ENCODE measurements around the gene HNRNPUL1.

Gene HNRNPUL1

DNA sequence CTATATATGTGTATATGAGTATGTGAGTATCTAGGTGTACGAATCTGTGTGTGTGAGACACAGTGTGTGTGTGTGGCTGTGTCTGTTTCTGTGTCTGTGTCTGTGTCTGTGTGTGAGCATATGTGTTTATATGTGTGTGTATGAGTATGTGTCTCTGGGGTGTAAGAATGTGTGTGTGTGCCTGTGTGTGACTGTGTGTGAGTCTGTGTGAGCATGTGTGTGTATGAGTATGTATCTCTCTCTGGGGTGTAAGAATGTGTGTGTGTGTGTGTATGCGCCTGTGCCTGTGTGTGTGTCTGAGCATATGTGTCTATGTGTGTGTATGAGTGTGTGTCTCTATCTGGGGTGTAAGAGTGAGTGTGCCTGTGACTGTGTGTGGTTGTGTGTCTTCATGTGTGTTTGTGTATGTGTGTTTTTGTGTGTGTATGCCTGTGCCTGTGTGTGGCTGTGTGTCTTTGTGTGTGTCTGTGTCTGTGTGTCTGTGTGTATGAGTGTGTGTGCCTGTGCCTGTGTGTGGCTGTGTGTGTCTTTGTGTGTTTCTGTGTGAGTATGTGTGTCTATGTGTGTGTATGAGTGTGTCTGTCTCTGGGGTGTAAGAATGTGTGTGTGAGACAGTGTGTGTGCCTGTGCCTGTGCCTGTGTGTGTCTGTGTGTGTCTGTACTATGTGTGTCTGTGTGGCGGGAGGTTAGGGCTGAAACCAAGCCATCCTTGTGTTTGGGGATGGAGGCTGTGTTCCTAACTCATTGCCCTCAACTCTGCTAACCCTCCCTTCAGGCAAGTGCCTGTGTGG is 33.9 kb upstream of the HNRNPUL1 start:
- H3K27me3 ChIP-seq (replicated peaks; ENCODE audit: control insufficient read depth, insufficient read depth, low read length) = peaks cover 2% of the 10 kb centered on the region; the same call in 1 of the 2 replicates
- H3K36me3 ChIP-seq (ENCODE audit: control insufficient read depth, insufficient read depth, low read length) = no peaks in the 10 kb centered on the region
- no peak for TF ChIP-seq CTCF (IDR thresholded peaks at IDR 0.05; ENCODE audit: insufficient read depth, low read length, poor library complexity, severe bottlenecking)
- no peak overlapping the region for H3K4me3 ChIP-seq (replicated peaks; ENCODE audit: low read depth, low read length)
- no peak for DNase-seq (ENCODE audit: extremely low read depth, insufficient read length)

GRCh38 chr19:41232686-41233085 is 31.5 kb upstream of the HNRNPUL1 start:
- no peak for DNase-seq (ENCODE audit: extremely low read depth, insufficient read length)
- Histone ChIP-seq H3K4me3 (replicated peaks; ENCODE audit: low read depth, low read length) (no peak overlapping the region), H3K27me3 (replicated peaks; ENCODE audit: control insufficient read depth, insufficient read depth, low read length) (no peaks in the 10 kb centered on the region), H3K36me3 (ENCODE audit: control insufficient read depth, insufficient read depth, low read length) (no peaks in the 10 kb centered on the region)
- TF ChIP-seq CTCF (IDR thresholded peaks at IDR 0.05; ENCODE audit: insufficient read depth, low read length, poor library complexity, severe bottlenecking) = no peak

DNA sequence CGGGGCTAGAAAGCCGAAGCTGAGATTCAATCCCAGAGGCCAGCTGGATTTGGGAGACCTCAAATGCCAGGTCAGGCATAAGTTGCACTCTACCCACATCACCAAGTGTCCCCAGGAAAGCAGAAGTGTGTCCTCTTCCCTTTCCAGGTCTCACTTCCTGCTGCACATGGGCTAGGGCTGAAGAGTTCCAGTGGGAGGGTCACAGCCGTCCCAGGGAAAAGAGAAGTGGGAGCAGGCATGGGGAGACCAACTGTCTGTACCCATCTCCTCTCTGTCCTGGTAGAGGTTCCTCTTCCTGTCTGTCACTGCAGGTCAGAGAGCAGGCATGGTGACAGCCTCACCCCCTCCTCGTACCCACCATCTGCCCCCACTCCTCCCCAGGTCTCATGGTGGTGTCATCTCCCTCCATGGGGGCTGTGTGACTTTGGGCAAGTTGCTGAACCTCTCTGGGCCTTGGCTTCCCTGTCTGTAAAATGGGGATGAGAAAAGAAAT is 30.4 kb upstream of the HNRNPUL1 start:
- Histone ChIP-seq H3K27me3 (replicated peaks; ENCODE audit: control insufficient read depth, insufficient read depth, low read length) (no peaks in the 10 kb centered on the region), H3K4me3 (replicated peaks; ENCODE audit: low read depth, low read length) (no peak overlapping the region), H3K36me3 (ENCODE audit: control insufficient read depth, insufficient read depth, low read length) (no peaks in the 10 kb centered on the region)
- TF ChIP-seq CTCF (IDR thresholded peaks at IDR 0.05; ENCODE audit: insufficient read depth, low read length, poor library complexity, severe bottlenecking) = no peak
- DNase-seq (ENCODE audit: extremely low read depth, insufficient read length) = no peak

DNA sequence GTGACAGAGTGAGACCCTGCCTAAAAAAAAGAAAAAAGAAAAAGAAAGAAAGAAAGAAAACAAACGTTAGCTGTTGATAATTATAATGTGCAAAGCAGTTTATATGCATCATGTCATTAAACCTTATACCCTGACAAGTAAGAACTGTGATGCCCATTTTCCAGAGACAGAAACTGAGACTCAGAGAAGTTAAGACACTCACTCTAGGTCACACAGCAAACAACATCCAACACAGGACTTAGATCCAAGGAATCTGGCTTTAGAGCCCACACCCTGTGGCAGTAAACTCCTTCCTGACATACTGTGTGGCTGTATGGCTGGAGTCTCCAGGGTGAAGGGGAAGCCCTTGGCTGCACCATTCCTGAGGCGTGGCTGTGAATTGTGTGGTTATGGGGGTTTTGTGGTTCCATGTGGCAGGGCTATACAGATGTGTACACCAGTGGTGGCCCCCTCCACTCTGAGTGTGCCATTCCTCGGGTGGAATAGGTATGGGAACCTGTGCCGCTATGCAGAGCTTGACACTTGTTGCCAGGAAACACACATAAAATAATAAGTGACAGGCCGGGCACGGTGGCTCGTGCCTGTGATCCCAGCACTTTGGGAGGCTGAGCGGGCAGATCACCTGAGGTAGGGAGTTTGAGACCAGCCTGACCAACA is 29.5 kb upstream of the HNRNPUL1 start:
- H3K4me3 ChIP-seq (replicated peaks; ENCODE audit: low read depth, low read length) = no peak overlapping the region
- no peak for DNase-seq (ENCODE audit: extremely low read depth, insufficient read length)
- no peaks in the 10 kb centered on the region for H3K36me3 ChIP-seq (ENCODE audit: control insufficient read depth, insufficient read depth, low read length)
- H3K27me3 ChIP-seq (replicated peaks; ENCODE audit: control insufficient read depth, insufficient read depth, low read length) = no peaks in the 10 kb centered on the region
- no peak for TF ChIP-seq CTCF (IDR thresholded peaks at IDR 0.05; ENCODE audit: insufficient read depth, low read length, poor library complexity, severe bottlenecking)

DNA sequence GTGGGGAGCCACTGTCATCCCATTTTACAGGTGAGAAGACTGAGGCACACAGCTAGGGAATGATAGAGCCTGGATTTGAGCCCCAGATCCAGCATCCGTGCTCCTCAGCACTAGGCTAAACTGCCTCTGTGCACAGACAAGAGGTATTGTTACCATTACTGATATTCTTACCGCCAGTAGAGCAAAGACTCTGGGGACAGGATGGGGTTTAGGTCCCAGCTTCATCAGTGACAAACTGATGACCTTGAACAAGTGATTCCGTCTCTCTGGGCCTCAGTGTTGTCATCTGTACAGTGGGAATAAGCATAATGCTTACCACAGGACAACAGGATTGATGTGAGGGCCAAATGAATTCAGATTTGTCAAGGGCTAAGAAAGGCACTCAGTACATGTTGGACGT is 28.7 kb upstream of the HNRNPUL1 start:
- no peak for TF ChIP-seq CTCF (IDR thresholded peaks at IDR 0.05; ENCODE audit: insufficient read depth, low read length, poor library complexity, severe bottlenecking)
- H3K27me3 ChIP-seq (replicated peaks; ENCODE audit: control insufficient read depth, insufficient read depth, low read length) = no peaks in the 10 kb centered on the region; the same call in 1 of the 2 replicates
- no peak for DNase-seq (ENCODE audit: extremely low read depth, insufficient read length)
- H3K4me3 ChIP-seq (replicated peaks; ENCODE audit: low read depth, low read length) = no peak overlapping the region
- H3K36me3 ChIP-seq (ENCODE audit: control insufficient read depth, insufficient read depth, low read length) = no peaks in the 10 kb centered on the region

All from GM06990 (cell line).